ENCODE measurements around the gene GRID1. TPM values are rescaled to one million over a fixed set of nuclear protein-coding genes. Genes with fewer than 3 reads are reported as not detected.

GRID1 gene
- total RNA-seq, 1 donor from 2014 or later: 0.60 TPM

GRCh38 chr10:86258941-86259340 is 107.7 kb downstream of the GRID1 start:
- Mint-ChIP-seq H3K27ac (ENCODE audit: unreplicated experiment) (no peak overlapping the region), H3K4me1 (ENCODE audit: low read depth) (no peaks in the 10 kb centered on the region), H3K4me3 (ENCODE audit: unreplicated experiment) (no peak overlapping the region), H3K36me3 (ENCODE audit: low read depth) (no peaks in the 10 kb centered on the region), H3K27me3 (ENCODE audit: low read depth) (peaks cover 13% of the 10 kb centered on the region), H3K9me3 (ENCODE audit: low read depth) (peaks cover 3% of the 10 kb centered on the region)
- no peak for DNase-seq (ENCODE audit: low spot score)
- TF ChIP-seq, protein P1, sequence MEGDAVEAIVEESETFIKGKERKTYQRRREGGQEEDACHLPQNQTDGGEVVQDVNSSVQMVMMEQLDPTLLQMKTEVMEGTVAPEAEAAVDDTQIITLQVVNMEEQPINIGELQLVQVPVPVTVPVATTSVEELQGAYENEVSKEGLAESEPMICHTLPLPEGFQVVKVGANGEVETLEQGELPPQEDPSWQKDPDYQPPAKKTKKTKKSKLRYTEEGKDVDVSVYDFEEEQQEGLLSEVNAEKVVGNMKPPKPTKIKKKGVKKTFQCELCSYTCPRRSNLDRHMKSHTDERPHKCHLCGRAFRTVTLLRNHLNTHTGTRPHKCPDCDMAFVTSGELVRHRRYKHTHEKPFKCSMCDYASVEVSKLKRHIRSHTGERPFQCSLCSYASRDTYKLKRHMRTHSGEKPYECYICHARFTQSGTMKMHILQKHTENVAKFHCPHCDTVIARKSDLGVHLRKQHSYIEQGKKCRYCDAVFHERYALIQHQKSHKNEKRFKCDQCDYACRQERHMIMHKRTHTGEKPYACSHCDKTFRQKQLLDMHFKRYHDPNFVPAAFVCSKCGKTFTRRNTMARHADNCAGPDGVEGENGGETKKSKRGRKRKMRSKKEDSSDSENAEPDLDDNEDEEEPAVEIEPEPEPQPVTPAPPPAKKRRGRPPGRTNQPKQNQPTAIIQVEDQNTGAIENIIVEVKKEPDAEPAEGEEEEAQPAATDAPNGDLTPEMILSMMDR (IDR thresholded peaks at IDR 0.05): no peak

- no peak for DNase-seq (ENCODE audit: low spot score)
- Mint-ChIP-seq H3K9me3 (ENCODE audit: low read depth) (peaks cover 3% of the 10 kb centered on the region), H3K27me3 (ENCODE audit: low read depth) (peaks cover 13% of the 10 kb centered on the region), H3K36me3 (ENCODE audit: low read depth) (no peaks in the 10 kb centered on the region), H3K27ac (ENCODE audit: unreplicated experiment) (no peak overlapping the region), H3K4me3 (ENCODE audit: unreplicated experiment) (no peak overlapping the region), H3K4me1 (ENCODE audit: low read depth) (no peaks in the 10 kb centered on the region)
- TF ChIP-seq, protein P1 (IDR thresholded peaks at IDR 0.05): no peak
These were observed 108.1 kb downstream of the GRID1 start for GRCh38 chr10:86258499-86258898.

DNA sequence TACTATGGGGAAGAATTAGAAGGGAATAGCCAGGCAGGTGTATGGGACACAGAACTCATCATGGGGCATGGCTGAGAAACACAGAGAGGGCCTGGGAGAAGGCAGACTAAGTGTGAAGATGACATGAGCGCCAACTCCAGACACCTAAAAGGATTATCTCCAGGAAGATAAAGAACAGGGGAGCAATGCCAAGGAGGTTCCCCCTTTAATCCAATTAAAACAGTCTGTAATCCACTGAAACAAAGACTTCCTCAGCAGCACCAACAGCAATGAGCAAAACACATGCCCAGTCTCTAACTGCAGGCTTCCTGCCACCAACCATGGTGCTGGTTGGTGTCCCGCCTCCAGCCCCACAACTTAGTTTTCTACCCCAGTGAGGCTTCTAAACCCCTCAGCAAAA is 108.9 kb downstream of the GRID1 start:
- no peaks in the 10 kb centered on the region for H3K36me3 Mint-ChIP-seq (ENCODE audit: low read depth)
- no peaks in the 10 kb centered on the region for H3K4me1 Mint-ChIP-seq (ENCODE audit: low read depth)
- no peak overlapping the region for H3K4me3 Mint-ChIP-seq (ENCODE audit: unreplicated experiment)
- DNase-seq (ENCODE audit: low spot score): no peak
- no peak overlapping the region for H3K27ac Mint-ChIP-seq (ENCODE audit: unreplicated experiment)
- H3K27me3 Mint-ChIP-seq (ENCODE audit: low read depth): peaks cover 13% of the 10 kb centered on the region
- peaks cover 3% of the 10 kb centered on the region for H3K9me3 Mint-ChIP-seq (ENCODE audit: low read depth)
- TF ChIP-seq, protein P1 (IDR thresholded peaks at IDR 0.05): no peak

GRCh38 chr10:86256690-86257315 is 109.8 kb downstream of the GRID1 start:
- Mint-ChIP-seq H3K9me3 (ENCODE audit: low read depth) (peaks cover 3% of the 10 kb centered on the region), H3K4me3 (ENCODE audit: unreplicated experiment) (no peak overlapping the region), H3K27me3 (ENCODE audit: low read depth) (peaks cover 13% of the 10 kb centered on the region), H3K27ac (ENCODE audit: unreplicated experiment) (no peak overlapping the region), H3K4me1 (ENCODE audit: low read depth) (no peaks in the 10 kb centered on the region), H3K36me3 (ENCODE audit: low read depth) (no peaks in the 10 kb centered on the region)
- TF ChIP-seq, protein P1 (IDR thresholded peaks at IDR 0.05): no peak
- DNase-seq (ENCODE audit: low spot score): peak; percentile 49

- TF ChIP-seq, protein P1 (IDR thresholded peaks at IDR 0.05): no peak
- DNase-seq (ENCODE audit: low spot score): peak; percentile 75
- peaks cover 3% of the 10 kb centered on the region for H3K9me3 Mint-ChIP-seq (ENCODE audit: low read depth)
- H3K4me1 Mint-ChIP-seq (ENCODE audit: low read depth): no peaks in the 10 kb centered on the region
- no peak overlapping the region for H3K27ac Mint-ChIP-seq (ENCODE audit: unreplicated experiment)
- peaks cover 9% of the 10 kb centered on the region for H3K27me3 Mint-ChIP-seq (ENCODE audit: low read depth)
- no peaks in the 10 kb centered on the region for H3K36me3 Mint-ChIP-seq (ENCODE audit: low read depth)
- H3K4me3 Mint-ChIP-seq (ENCODE audit: unreplicated experiment): no peak overlapping the region
These were observed 111.0 kb downstream of the GRID1 start for GRCh38 chr10:86255405-86256251.
